NCI-H1092 (cell line): Measurements from ENCODE around the gene KCTD8.

Experiments used
- DNase-seq: peaks from one replicate; lab custom pipeline; 2025; lab: John Stamatoyannopoulos, UW

The KCTD8 gene

GRCh38 chr4:44162538-44163270, 285.9 kb downstream of the KCTD8 start:
- no peak for DNase-seq

DNA sequence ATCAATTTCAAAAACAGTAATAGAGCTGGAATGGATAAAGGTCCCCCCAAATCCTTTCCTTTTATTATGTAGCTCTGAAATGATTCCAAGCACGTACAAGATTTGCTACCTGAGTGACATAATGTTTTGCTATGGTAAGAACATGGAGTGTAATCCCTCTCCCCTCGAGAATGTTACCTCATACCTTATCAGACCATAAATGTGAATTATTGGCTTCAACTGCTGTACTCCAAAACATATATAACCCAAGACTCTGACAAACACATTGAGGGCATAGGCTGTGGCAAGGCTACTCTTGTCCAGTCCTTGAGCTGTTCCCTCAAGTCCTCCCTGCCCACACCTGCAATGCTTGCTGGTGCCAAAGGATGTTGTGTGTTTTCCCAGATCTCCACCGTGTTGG, 286.9 kb downstream of the KCTD8 start:
- no peak for DNase-seq

- DNase-seq: no peak
Observed at GRCh38 chr4:44160776-44161367, 287.7 kb downstream of the KCTD8 start.

DNA sequence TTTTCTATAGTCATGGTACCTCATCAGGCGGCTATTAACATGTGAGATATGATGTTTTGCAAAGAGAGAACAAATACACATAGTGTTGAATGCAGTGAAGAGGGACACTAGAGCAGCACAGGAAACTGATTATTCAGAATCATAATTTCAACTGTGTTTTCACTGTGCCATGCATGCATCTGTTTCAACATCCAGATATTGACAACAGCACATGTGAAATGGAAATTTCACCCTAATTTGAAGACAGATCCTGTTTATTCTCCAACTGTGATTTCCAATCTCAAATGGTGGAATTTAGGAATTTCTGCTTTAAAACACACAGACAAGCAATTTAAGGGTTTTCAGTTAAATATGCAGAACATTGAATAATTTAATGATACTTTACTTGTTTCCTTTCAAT, 288.6 kb downstream of the KCTD8 start:
- DNase-seq: no peak

GRCh38 chr4:44157611-44158277, 290.9 kb downstream of the KCTD8 start:
- DNase-seq: no peak

- DNase-seq: no peak
Observed at GRCh38 chr4:44150091-44150576, 298.5 kb downstream of the KCTD8 start.

GRCh38 chr4:44149282-44149681, 299.3 kb downstream of the KCTD8 start:
- DNase-seq: no peak

- no peak for DNase-seq
Observed at GRCh38 chr4:44147571-44148075, 301.0 kb downstream of the KCTD8 start.

DNA sequence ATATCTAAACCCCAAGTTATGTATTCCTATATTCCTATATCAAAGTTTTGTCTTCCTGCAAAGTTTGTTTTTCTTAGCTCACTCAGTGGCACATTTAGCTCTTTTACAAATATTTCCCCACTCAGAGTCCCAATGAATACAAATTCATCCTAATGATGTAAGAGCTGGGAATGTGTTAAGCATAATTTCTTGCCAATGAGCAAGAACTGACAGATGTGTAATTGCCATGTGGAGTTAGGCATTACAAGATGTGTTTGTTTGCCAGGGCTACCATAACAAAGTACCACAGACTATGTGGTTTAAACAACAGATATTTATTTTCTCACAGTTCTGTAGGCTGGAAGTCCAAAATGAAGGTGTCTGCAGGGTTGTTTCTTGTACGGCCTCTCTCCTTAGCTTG, 302.1 kb downstream of the KCTD8 start:
- DNase-seq: no peak

- DNase-seq: no peak
Observed at GRCh38 chr4:44145868-44146267, 302.7 kb downstream of the KCTD8 start.

- DNase-seq: no peak
Observed at GRCh38 chr4:44132526-44132925, 316.1 kb downstream of the KCTD8 start.
